Adrenal gland (tissue), 12 donors: ENCODE data around the gene BHLHE23. TPM values are rescaled to one million over a fixed set of nuclear protein-coding genes. Genes with fewer than 3 reads are reported as not detected.

Source experiments
- DNase-seq, 7 donors: peaks; one replicate each; pipeline ENCODE4 v3.0.0-alpha.2; 2019 to 2020
- H3K27ac ChIP-seq, 5 donors: fragments of 200-600 bp; sonication (generic) in 4 of 5; 1 replicate in 3 of 5; 2 replicates in 2 of 5; pipeline versions ENCODE4 v1.5.1 to v1.8.0; 2016 to 2020; ENCODE audit warnings: mild to moderate bottlenecking in 1 of 5
- H3K27me3 ChIP-seq: fragments of 200-600 bp; 2 replicates; pipeline ENCODE4 v1.8.0; 2021
- H3K36me3 ChIP-seq, 2 donors: fragments of 200-600 bp; replicated peaks in 1 of 2; 1 replicate in 1 of 2; 2 replicates in 1 of 2; pipeline versions ENCODE4 v1.5.1 to v1.8.0; 2018 to 2022
- H3K4me1 ChIP-seq, 2 donors: fragments of 200-600 bp; replicated peaks in 1 of 2; 1 replicate in 1 of 2; 2 replicates in 1 of 2; pipeline versions ENCODE4 v1.5.1 to v1.8.0; 2018 to 2021
- H3K4me3 ChIP-seq, 4 donors: fragments of 200-600 bp; sonication (generic) in 3 of 4; one replicate each; pipeline ENCODE4 v1.5.1; 2016 to 2018
- H3K9me3 ChIP-seq, 3 donors: fragments of 200-600 bp; sonication (generic) in 1 of 3; replicated peaks in 1 of 3; 1 replicate in 2 of 3; 2 replicates in 1 of 3; pipeline versions ENCODE4 v1.5.1 to v1.8.0; 2016 to 2021
- POLR2A ChIP-seq, 2 donors: fragments of 450-650 bp; IDR thresholded peaks; one replicate each; pipeline ENCODE4 v1.6.1; 2017; ENCODE audit warnings: antibody characterized with exemption in 2 of 2, mild to moderate bottlenecking in 2 of 2, moderate library complexity in 1 of 2
- WGBS, 4 donors: extraction: QIAGEN DNeasy Blood & Tissue Kit in 2 of 4; methylation state at CpG; one replicate each; pipeline versions ENCODE4 v1.1.5 to v1.1.7; 2013 to 2017; 5-methylcytosine and 5-hydroxymethylcytosine counted together
- intact Hi-C, 2 donors: fragments of 100-400 bp; cut with DNase I; formaldehyde crosslinking; loops; one replicate each; pipeline versions ENCODE4 v1.14.1 to v1.15.0; 2022 to 2023
- polyA plus RNA-seq, 3 donors: library from polyadenylated mRNA; stranded (reverse); fragments of 200-250 nt in 2 of 3; fragments of 350-450 nt in 1 of 3; fragmentation: Illumina TruSeq in 1 of 3; extraction: RNeasy Lipid Tissue Mini Kit (QIAGEN cat#74804) in 1 of 3; gene quantifications; one replicate each; pipeline ENCODE4 v1.2.3, GENCODE V29; 2013 to 2014
- total RNA-seq, 9 donors: library from RNA; depleted of rRNA in 4 of 9; stranded (reverse); fragments of >200 nt in 4 of 9; fragments of 120-200 nt in 1 of 9; fragmentation: NEBNext Ultra II Directional in 1 of 9; extraction: Animal tissue kit (Norgen Biotek cat#: 25700) in 1 of 9; gene quantifications; one replicate each; pipeline versions ENCODE4 v1.1.0 to v1.2.4, GENCODE V29; 2013 to 2023
- TF ChIP-seq, protein P1 (sequence below), 6 experiments: fragments of 450-650 bp in 4 of 6; fragments of 200-600 bp in 2 of 6; sonication (generic) in 1 of 6; IDR thresholded peaks; 1 replicate in 5 of 6; 2 replicates in 1 of 6; pipeline versions ENCODE4 v1.5.1 to v1.8.0; 2016 to 2021; ENCODE audit warnings: antibody characterized with exemption in 6 of 6, mild to moderate bottlenecking in 2 of 6, moderate library complexity in 1 of 6
- donor health status: healthy with polysubstance abuse.
- donor health status: Bipolar disorder and iron deficiency.
- donor health status: DM: yes; HTN: yes; CAD: no.
- donor health status: DM: no; HTN: no; CAD: no.
- donor health status: DM: no; HTN: no; CAD: no.
- donor health status: DM: yes; HTN: yes; CAD: no.

BHLHE23 gene
- total and polyA plus RNA-seq, 12 donors, result not detected

DNA sequence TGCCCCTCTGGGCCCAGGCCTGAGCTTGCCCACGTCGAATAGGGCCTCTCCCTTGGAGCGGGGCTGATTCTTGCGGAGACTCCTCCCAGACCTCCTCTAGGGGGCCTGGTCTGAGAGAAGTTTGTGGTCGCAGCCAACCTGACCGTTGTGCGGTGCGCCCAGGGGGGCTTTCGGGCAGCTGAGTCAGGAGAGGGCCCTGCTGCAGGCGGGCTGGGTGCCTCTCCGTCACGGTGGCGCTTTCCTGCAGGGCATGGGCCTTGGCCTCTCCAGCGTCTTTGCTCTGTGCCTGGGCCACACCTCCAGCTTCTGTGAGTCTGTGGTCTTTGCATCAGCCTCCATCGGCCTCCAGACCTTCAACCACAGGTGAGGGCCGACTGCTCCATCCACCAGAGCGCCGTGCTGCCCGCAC, 41.4 kb downstream of the BHLHE23 start:
- intact Hi-C loops, result no loop called here
- WGBS, 4 donors, result 84 to 90% (median 86%) methylated on average over 6 to 19 of the region's 19 CpGs
- Histone ChIP-seq H3K27me3 (no peaks in the 10 kb centered on the region), H3K4me3 (no peak overlapping the region), H3K36me3 (no peaks in the 10 kb centered on the region), H3K27ac (no peak overlapping the region), H3K4me1 (no peaks in the 10 kb centered on the region), H3K9me3 (no peaks in the 10 kb centered on the region)
- TF ChIP-seq, protein P1, sequence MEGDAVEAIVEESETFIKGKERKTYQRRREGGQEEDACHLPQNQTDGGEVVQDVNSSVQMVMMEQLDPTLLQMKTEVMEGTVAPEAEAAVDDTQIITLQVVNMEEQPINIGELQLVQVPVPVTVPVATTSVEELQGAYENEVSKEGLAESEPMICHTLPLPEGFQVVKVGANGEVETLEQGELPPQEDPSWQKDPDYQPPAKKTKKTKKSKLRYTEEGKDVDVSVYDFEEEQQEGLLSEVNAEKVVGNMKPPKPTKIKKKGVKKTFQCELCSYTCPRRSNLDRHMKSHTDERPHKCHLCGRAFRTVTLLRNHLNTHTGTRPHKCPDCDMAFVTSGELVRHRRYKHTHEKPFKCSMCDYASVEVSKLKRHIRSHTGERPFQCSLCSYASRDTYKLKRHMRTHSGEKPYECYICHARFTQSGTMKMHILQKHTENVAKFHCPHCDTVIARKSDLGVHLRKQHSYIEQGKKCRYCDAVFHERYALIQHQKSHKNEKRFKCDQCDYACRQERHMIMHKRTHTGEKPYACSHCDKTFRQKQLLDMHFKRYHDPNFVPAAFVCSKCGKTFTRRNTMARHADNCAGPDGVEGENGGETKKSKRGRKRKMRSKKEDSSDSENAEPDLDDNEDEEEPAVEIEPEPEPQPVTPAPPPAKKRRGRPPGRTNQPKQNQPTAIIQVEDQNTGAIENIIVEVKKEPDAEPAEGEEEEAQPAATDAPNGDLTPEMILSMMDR (IDR thresholded peaks at IDR 0.05), result no peak
- no peak for TF ChIP-seq POLR2A (IDR thresholded peaks at IDR 0.05)
- DNase-seq, result no peak

DNA sequence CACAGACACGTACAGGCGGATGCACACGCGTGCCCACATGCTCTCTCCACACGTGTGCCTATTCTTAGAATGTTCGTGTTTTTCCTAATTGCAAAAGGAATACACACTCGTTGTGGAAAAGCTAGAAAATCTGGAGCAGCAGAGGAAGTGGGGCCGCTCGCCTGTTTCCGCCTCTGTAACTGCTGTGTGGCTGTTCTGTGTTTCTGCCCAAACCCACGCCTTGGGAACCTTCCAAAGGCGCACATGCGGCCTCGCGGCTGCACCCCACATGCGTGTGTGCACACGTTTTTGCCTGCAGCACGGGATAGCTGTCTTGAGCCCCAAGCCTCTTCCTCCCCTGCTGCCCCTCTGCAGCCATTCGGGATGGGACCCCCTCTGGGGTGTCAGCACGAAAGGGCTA, 42.1 kb downstream of the BHLHE23 start:
- no peaks in the 10 kb centered on the region for H3K4me1 ChIP-seq
- H3K9me3 ChIP-seq, result no peaks in the 10 kb centered on the region
- DNase-seq, result no peak
- no peak overlapping the region for H3K27ac ChIP-seq
- no peak overlapping the region for H3K4me3 ChIP-seq
- no peaks in the 10 kb centered on the region for H3K36me3 ChIP-seq
- no peaks in the 10 kb centered on the region for H3K27me3 ChIP-seq
- WGBS, 4 donors, result 69 to 86% (median 80%) methylated on average over 18 to 20 of the region's 20 CpGs
- intact Hi-C loops, result no loop called here
- no peak for TF ChIP-seq POLR2A (IDR thresholded peaks at IDR 0.05)
- TF ChIP-seq, protein P1 (IDR thresholded peaks at IDR 0.05), result no peak

DNA sequence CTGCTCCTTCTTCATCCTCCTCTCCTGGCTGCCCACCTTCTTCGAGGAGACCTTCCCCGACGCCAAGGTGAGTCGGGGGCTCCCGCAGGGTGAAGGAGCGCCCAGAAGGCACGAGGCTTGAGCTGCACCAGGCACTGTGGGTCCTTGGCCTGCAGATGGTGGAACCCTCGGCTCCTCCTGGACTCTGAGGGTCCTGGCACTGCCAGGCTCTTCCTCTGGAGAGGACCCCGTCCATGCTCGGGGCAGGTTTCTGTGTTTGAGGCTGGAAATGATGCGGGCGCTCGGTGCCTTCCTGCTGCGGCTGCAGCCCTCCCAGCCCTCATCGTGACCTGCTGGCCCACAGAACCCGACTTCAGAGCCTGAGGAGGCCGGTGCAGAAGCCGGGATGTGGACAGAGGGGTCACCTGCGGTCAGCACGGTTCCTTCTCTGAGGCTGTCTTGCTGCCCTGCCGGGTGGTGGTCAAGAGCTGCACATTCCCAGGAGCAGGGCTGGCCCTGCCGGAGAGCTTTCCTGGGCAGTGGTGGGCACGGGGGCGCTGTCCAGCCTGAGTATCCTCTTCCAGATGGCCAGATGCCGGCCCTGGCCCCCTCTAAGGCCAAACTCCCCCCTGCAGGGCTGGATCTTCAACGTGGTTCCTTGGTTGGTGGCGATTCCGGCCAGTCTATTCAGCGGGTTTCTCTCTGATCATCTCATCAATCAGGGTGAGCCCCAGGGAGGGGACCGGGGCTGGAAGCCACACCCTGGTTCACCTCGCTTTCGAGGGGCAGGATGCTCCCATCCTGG, 43.0 kb downstream of the BHLHE23 start:
- Histone ChIP-seq H3K27me3 (no peaks in the 10 kb centered on the region), H3K27ac (no peak overlapping the region), H3K36me3 (no peaks in the 10 kb centered on the region), H3K4me3 (no peak overlapping the region), H3K9me3 (no peaks in the 10 kb centered on the region), H3K4me1 (no peaks in the 10 kb centered on the region)
- no peak for TF ChIP-seq POLR2A (IDR thresholded peaks at IDR 0.05)
- TF ChIP-seq, protein P1 (IDR thresholded peaks at IDR 0.05), result no peak
- 80 to 93% (median 86%) methylated on average over 13 to 32 of the region's 32 CpGs for WGBS, 4 donors
- intact Hi-C loops, result no loop called here
- DNase-seq, result no peak

DNA sequence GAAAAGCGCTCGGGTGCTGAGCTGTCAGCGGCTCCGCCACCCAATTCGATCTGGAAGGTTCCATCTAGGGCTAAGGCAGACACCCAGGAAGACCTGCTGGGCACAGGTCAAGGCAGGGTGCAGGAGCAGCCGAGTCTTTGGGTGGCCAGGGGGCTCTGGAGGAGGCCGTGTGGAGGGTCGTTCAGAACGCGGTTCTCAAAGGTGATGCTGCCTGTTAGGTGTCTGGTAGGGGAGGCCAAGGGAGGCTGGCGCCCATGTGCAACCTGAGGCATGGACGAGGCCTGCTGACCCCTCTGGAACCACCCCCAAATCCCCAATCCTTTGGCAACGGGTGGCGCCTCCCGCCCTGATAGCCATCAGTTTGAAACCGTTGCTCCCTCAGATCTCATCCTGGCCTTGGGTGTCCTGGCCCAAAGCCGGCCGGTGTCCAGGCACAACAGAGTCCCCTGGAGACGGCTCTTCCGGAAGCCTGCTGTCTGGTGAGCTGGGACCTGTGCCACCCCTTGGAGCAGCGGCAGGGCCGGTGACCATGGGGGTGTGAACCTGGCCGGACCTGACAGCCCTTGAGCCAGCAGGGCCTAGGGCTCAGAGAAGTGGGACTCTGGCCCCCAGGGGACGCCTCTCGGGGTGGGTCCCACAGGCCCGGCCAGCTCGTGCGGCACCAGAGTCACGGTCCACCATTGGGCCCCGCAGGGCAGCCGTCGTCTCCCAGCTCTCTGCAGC, 43.7 kb downstream of the BHLHE23 start:
- Histone ChIP-seq H3K9me3 (no peaks in the 10 kb centered on the region), H3K4me3 (no peak overlapping the region), H3K27me3 (no peaks in the 10 kb centered on the region), H3K27ac (no peak overlapping the region), H3K4me1 (no peaks in the 10 kb centered on the region), H3K36me3 (no peaks in the 10 kb centered on the region)
- 85 to 93% (median 88%) methylated on average over 17 to 32 of the region's 32 CpGs for WGBS, 4 donors
- no peak for TF ChIP-seq POLR2A (IDR thresholded peaks at IDR 0.05)
- TF ChIP-seq, protein P1 (IDR thresholded peaks at IDR 0.05), result no peak
- intact Hi-C loops, result no loop called here
- DNase-seq, result no peak
